GM12878 (cell line): ENCODE data around the gene DMD. TPM values are rescaled to one million over a fixed set of nuclear protein-coding genes. Genes with fewer than 3 reads are reported as not detected.

Experiments
- ATAC-seq: fragments of 200-7000 bp; cut with Tn5 transposase; 3 replicates; pipeline ENCODE4 v1.9.1; 2020; ENCODE audit warnings: mild to moderate bottlenecking, moderate library complexity
- BruUV-seq: library from RNA; stranded (reverse); fragments of 400-500 nt; replicated peaks from 2 replicates; lab custom pipeline; 2021; lab: Mats Ljungman, UMichigan
- CTCF ChIA-PET: fragments of 300-600 bp; sonication (Branson Sonifier 250); formaldehyde crosslinking; extraction: SDS; loops from one replicate; lab custom pipeline; 2021; ENCODE audit warnings: inconsistent platforms; lab: Yijun Ruan, JAX
- POLR2A ChIA-PET: fragments of 350-600 bp; formaldehyde crosslinking; extraction: SDS; loops from one replicate; lab custom pipeline; 2021; ENCODE audit warnings: inconsistent platforms; lab: Charles Lee
- RAD21 ChIA-PET: fragments of 300-600 bp; sonication (Branson Sonifier 250); formaldehyde crosslinking; loops from one replicate; lab custom pipeline; 2023; ENCODE audit warnings: antibody characterized with exemption; ENCODE audit not compliant: unreplicated experiment; lab: Charles Lee
- SMC1A ChIA-PET: fragments of 300-600 bp; sonication (Branson Sonifier 250); formaldehyde crosslinking; loops from one replicate; lab custom pipeline; 2023; ENCODE audit not compliant: unreplicated experiment, uncharacterized antibody; lab: Charles Lee
- DNase-seq: peaks from one replicate; pipeline ENCODE4 v3.0.0-alpha.2; 2011; ENCODE audit warnings: low read depth, low spot score
- FAIRE-seq: peaks from 3 replicates; lab custom pipeline; 2011; peaks lifted over from hg19 to GRCh38; lab: Jason Lieb, UNC
- H2AFZ ChIP-seq: 2 replicates; pipeline ENCODE4 v1.6.0; 2011; ENCODE audit warnings: low read depth, low read length, control low read depth; ENCODE audit not compliant: control insufficient read depth
- H3K27ac ChIP-seq: 2 replicates; pipeline ENCODE4 v1.5.1; 2011; ENCODE audit warnings: control low read depth; ENCODE audit not compliant: control insufficient read depth, insufficient read depth
- H3K27me3 ChIP-seq, 2 experiments: replicated peaks in 1 of 2; 2 replicates each; pipeline versions ENCODE4 v1.6.0 to v1.6.1; 2011; ENCODE audit warnings: low read length in 1 of 2; ENCODE audit not compliant: control insufficient read depth in 2 of 2, insufficient read depth in 2 of 2
- H3K36me3 ChIP-seq, 2 experiments: 2 replicates each; pipeline ENCODE4 v1.5.1; 2011; ENCODE audit warnings: low read length in 1 of 2; ENCODE audit not compliant: control insufficient read depth in 2 of 2, insufficient read depth in 2 of 2
- H3K4me1 ChIP-seq: 2 replicates; pipeline ENCODE4 v1.6.1; 2011; ENCODE audit warnings: mild to moderate bottlenecking, low read length, moderate library complexity, mixed read lengths; ENCODE audit not compliant: control insufficient read depth, insufficient read depth
- H3K4me2 ChIP-seq: 2 replicates; pipeline ENCODE4 v1.6.0; 2011; ENCODE audit warnings: control low read depth; ENCODE audit not compliant: control insufficient read depth, insufficient read depth
- H3K4me3 ChIP-seq: fragments of 200-600 bp; sonication (generic); 2 replicates; pipeline ENCODE4 v1.5.1; 2016
- H3K79me2 ChIP-seq: 2 replicates; pipeline ENCODE4 v1.6.0; 2011; ENCODE audit warnings: low read length; ENCODE audit not compliant: control insufficient read depth, insufficient read depth
- H3K9ac ChIP-seq: 2 replicates; pipeline ENCODE4 v1.8.0; 2011; ENCODE audit warnings: low read length, control low read depth, mixed read lengths; ENCODE audit not compliant: control insufficient read depth, insufficient read depth
- H3K9me3 ChIP-seq: replicated peaks from 3 replicates; pipeline ENCODE4 v1.5.1; 2011; ENCODE audit warnings: mild to moderate bottlenecking, low read length; ENCODE audit not compliant: control insufficient read depth, insufficient read depth
- H4K20me1 ChIP-seq: 2 replicates; pipeline ENCODE4 v1.6.0; 2011; ENCODE audit not compliant: control insufficient read depth, insufficient read depth
- ASH2L ChIP-seq: fragments of 300-600, 200-600 bp; sonication (generic); IDR thresholded peaks from 2 replicates; pipeline ENCODE4 v1.6.1; 2017; ENCODE audit warnings: low read depth, mild to moderate bottlenecking, borderline replicate concordance
- BMI1 ChIP-seq: fragments of 450-650 bp; IDR thresholded peaks from 2 replicates; pipeline ENCODE4 v1.6.1; 2016; ENCODE audit warnings: mild to moderate bottlenecking, moderate library complexity, borderline replicate concordance
- FOS ChIP-seq: IDR thresholded peaks from 3 replicates; pipeline ENCODE4 v1.6.1; 2011; ENCODE audit warnings: borderline replicate concordance; ENCODE audit not compliant: insufficient read length; ENCODE audit errors: extremely low read depth
- NR2C1 ChIP-seq: fragments of 450-650 bp; IDR thresholded peaks from 2 replicates; pipeline ENCODE4 v1.6.1; 2017; ENCODE audit warnings: antibody characterized with exemption, mild to moderate bottlenecking, moderate library complexity
- PML ChIP-seq: IDR thresholded peaks from 2 replicates; pipeline ENCODE4 v1.6.1; 2012; ENCODE audit warnings: low read length, inconsistent platforms
- POU2F2 ChIP-seq: IDR thresholded peaks from 3 replicates; pipeline ENCODE4 v1.6.1; 2011; ENCODE audit warnings: low read depth, mild to moderate bottlenecking, low read length, borderline replicate concordance
- RB1 ChIP-seq: fragments of 450-650 bp; formaldehyde crosslinking; IDR thresholded peaks from 2 replicates; pipeline ENCODE4 v1.6.1; 2017; ENCODE audit warnings: mild to moderate bottlenecking, borderline replicate concordance
- REST ChIP-seq: IDR thresholded peaks from 2 replicates; pipeline ENCODE4 v1.6.1; 2012; ENCODE audit warnings: mild to moderate bottlenecking, low read depth, low read length
- SPI1 ChIP-seq: IDR thresholded peaks from 2 replicates; pipeline ENCODE4 v1.6.1; 2011; ENCODE audit warnings: low read depth, mild to moderate bottlenecking, low read length, moderate library complexity, borderline replicate concordance; ENCODE audit not compliant: insufficient read depth
- YY1 ChIP-seq: IDR thresholded peaks from 2 replicates; pipeline ENCODE4 v1.6.1; 2011; ENCODE audit warnings: low read depth, mild to moderate bottlenecking, low read length
- WGBS: methylation state at CpG from one replicate; pipeline ENCODE4 v1.1.6; 2016; ENCODE audit warnings: low lambda C conversion rate; ENCODE audit not compliant: insufficient replicate concordance, insufficient coverage; ENCODE audit errors: missing lambda C conversion rate; 5-methylcytosine and 5-hydroxymethylcytosine counted together
- in situ Hi-C: fragments of 300-500 bp; cut with MboI; formaldehyde crosslinking; loops from 9 replicates; pipeline ENCODE4 v1.14.3; 2018; ENCODE audit warnings: mixed read lengths
- intact Hi-C: fragments of 100-400 bp; cut with micrococcal nuclease; formaldehyde crosslinking; loops from one replicate; pipeline ENCODE4 v1.14.2; 2022; ENCODE audit not compliant: unreplicated experiment
- polyA plus RNA-seq, 11 experiments: library from polyadenylated mRNA; depleted of rRNA in 4 of 11; unstranded in 6 of 11; stranded (reverse) in 5 of 11; fragments of >200 nt; fragmentation: Nextera tagmentation in 4 of 11; fragmentation: Illumina TruSeq in 1 of 11; extraction: Ambion mirVana in 4 of 11; extraction: Trizol in 1 of 11; gene quantifications; 1 replicate in 1 of 11; 2 replicates in 10 of 11; pipeline versions ENCODE4 v1.2.1 to v1.2.3, GENCODE V29; 2011 to 2016; ENCODE audit warnings: inconsistent platforms in 2 of 11, missing spikeins in 2 of 11, low read depth in 1 of 11
- total RNA-seq, 4 experiments: library from RNA; depleted of rRNA in 3 of 4; stranded (reverse); fragments of >200 nt in 3 of 4; fragmentation: Illumina TruSeq in 1 of 4; extraction: Trizol in 1 of 4; gene quantifications; 2 replicates each; pipeline versions ENCODE4 v1.2.1 to v1.2.3, GENCODE V29; 2013 to 2021

The DMD gene
- total and polyA plus RNA-seq, 10 of the 15 experiments (the other 5 are each of a cell fraction or from before 2014, with no cell fraction given): 1.4 to 24.3 (median 4.3) TPM

DNA sequence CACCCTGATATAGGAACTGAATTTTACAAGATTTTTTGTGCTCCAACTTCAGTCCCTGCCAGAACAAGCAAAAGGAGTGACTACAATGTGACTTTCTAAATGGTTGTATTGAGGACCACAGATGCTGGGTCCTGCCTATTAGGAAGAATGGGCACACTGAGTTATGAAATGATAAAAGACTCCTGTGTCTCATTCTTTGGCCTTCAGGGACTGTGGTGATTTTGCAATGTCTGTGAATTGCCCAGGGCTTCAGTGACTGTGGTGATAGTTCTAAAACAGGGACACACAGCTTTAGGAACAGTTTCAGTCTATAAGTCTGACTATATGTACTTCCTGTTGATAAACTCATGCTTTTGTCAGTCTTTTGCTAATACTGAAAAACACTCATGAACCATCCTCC, 210.2 kb downstream of the DMD start (continued):
- no peak for TF ChIP-seq FOS
- TF ChIP-seq PML: no peak
- TF ChIP-seq NR2C1: no peak

GRCh38 chrX:32998776-32999175, 212.6 kb downstream of the DMD start:
- no peaks in the 10 kb centered on the region for H3K27me3 ChIP-seq
- SMC1A ChIA-PET: interaction anchor here (0.6 kb wide), 2 partner anchors 22 to 645 kb away, joined by 3 read pairs; no protein-coding TSS in a partner anchor
- no peaks in the 10 kb centered on the region for H3K9me3 ChIP-seq
- no peak overlapping the region for H3K4me2 ChIP-seq
- no peak overlapping the region for H3K27ac ChIP-seq
- no peaks in the 10 kb centered on the region for H3K79me2 ChIP-seq
- intact Hi-C loops (no loop called here), in situ Hi-C loops (no loop called here)
- H2AFZ ChIP-seq: no peak overlapping the region
- WGBS: 66% methylated on average over 4 of the region's 4 CpGs
- H4K20me1 ChIP-seq: no peaks in the 10 kb centered on the region
- H3K36me3 ChIP-seq: no peaks in the 10 kb centered on the region
- RAD21 ChIA-PET: no interaction called here
- FAIRE-seq (no peak), ATAC-seq (no peak), DNase-seq (no peak)
- POLR2A ChIA-PET: no interaction called here
- no peaks in the 10 kb centered on the region for H3K4me1 ChIP-seq
- CTCF ChIA-PET: no interaction called here
- BruUV-seq: no TSS peak
- no peak overlapping the region for H3K9ac ChIP-seq
- no peak overlapping the region for H3K4me3 ChIP-seq
- TF ChIP-seq RB1 (no peak), SPI1 (no peak), BMI1 (no peak), YY1 (no peak), ASH2L (no peak), REST (no peak), POU2F2 (no peak)
